Lung (tissue), 12 donors: ENCODE results near the gene SBF2. TPM values are rescaled to one million over a fixed set of nuclear protein-coding genes. Genes with fewer than 3 reads are reported as not detected.

Source experiments
- ATAC-seq: fragments of 200-7000 bp; cut with Tn5 transposase; one replicate; pipeline ENCODE4 v1.9.1; 2020; ENCODE audit warnings: moderate number of reproducible peaks; ENCODE audit not compliant: insufficient read depth, low FRiP score
- DNase-seq, 3 donors: peaks; one replicate each; pipeline ENCODE4 v3.0.0-alpha.2; 2013 to 2017
- H3K27ac ChIP-seq, 2 donors: one replicate each; pipeline ENCODE4 v1.5.1; 2013; ENCODE audit warnings: mild to moderate bottlenecking in 2 of 2, moderate library complexity in 2 of 2, control low read depth in 1 of 2, inconsistent platforms in 1 of 2, low read depth in 1 of 2, low read length in 1 of 2
- H3K27me3 ChIP-seq, 3 donors: one replicate each; pipeline ENCODE4 v1.5.1; 2013; ENCODE audit warnings: low read length in 2 of 3; ENCODE audit not compliant: control insufficient read depth in 3 of 3, insufficient read depth in 3 of 3
- H3K36me3 ChIP-seq, 4 donors: one replicate each; pipeline ENCODE4 v1.5.1; 2013; ENCODE audit warnings: low read length in 4 of 4, mild to moderate bottlenecking in 1 of 4, moderate library complexity in 1 of 4; ENCODE audit not compliant: control insufficient read depth in 4 of 4, insufficient read depth in 4 of 4
- H3K4me1 ChIP-seq, 5 donors: one replicate each; pipeline ENCODE4 v1.5.1; 2013; ENCODE audit warnings: low read length in 5 of 5, mild to moderate bottlenecking in 2 of 5, moderate library complexity in 1 of 5; ENCODE audit not compliant: control insufficient read depth in 5 of 5, insufficient read depth in 5 of 5
- H3K4me3 ChIP-seq: one replicate; pipeline ENCODE4 v1.5.1; 2013; ENCODE audit warnings: mild to moderate bottlenecking, control low read depth, moderate library complexity
- H3K9ac ChIP-seq, 2 donors: one replicate each; pipeline ENCODE4 v1.5.1; 2013; ENCODE audit warnings: low read length in 2 of 2, control low read depth in 1 of 2; ENCODE audit not compliant: insufficient read depth in 1 of 2
- H3K9me3 ChIP-seq, 4 donors: one replicate each; pipeline ENCODE4 v1.5.1; 2013; ENCODE audit warnings: low read length in 3 of 4, mild to moderate bottlenecking in 1 of 4, moderate library complexity in 1 of 4; ENCODE audit not compliant: control insufficient read depth in 4 of 4, insufficient read depth in 3 of 4
- WGBS, 2 donors: extraction: QIAGEN DNeasy Blood & Tissue Kit; methylation state at CpG; one replicate each; pipeline ENCODE4 v1.1.7; 2013; 5-methylcytosine and 5-hydroxymethylcytosine counted together
- polyA plus RNA-seq, 2 donors: library from polyadenylated mRNA; stranded (reverse); fragments of 200-250 nt; gene quantifications; one replicate each; pipeline ENCODE4 v1.2.1, GENCODE V29; 2013
- total RNA-seq, 2 donors: library from RNA; depleted of rRNA in 1 of 2; stranded (reverse); fragments of >200 nt in 1 of 2; gene quantifications; one replicate each; pipeline ENCODE4 v1.2.1, GENCODE V29; 2014 to 2021
- TF ChIP-seq, protein P1 (sequence below): IDR thresholded peaks from 2 replicates; pipeline ENCODE4 v1.5.1; 2012; ENCODE audit warnings: mild to moderate bottlenecking; ENCODE audit errors: control extremely low read depth, extremely low read depth
- donor health status: control.
- donor health status: control.
- donor health status: Bipolar disorder and iron deficiency.
- donor health status: healthy.
- donor health status: DM: yes; HTN: yes; CAD: no.

Gene SBF2
- total and polyA plus RNA-seq, 4 donors = 4.4 to 104 (median 24.9) TPM

DNA sequence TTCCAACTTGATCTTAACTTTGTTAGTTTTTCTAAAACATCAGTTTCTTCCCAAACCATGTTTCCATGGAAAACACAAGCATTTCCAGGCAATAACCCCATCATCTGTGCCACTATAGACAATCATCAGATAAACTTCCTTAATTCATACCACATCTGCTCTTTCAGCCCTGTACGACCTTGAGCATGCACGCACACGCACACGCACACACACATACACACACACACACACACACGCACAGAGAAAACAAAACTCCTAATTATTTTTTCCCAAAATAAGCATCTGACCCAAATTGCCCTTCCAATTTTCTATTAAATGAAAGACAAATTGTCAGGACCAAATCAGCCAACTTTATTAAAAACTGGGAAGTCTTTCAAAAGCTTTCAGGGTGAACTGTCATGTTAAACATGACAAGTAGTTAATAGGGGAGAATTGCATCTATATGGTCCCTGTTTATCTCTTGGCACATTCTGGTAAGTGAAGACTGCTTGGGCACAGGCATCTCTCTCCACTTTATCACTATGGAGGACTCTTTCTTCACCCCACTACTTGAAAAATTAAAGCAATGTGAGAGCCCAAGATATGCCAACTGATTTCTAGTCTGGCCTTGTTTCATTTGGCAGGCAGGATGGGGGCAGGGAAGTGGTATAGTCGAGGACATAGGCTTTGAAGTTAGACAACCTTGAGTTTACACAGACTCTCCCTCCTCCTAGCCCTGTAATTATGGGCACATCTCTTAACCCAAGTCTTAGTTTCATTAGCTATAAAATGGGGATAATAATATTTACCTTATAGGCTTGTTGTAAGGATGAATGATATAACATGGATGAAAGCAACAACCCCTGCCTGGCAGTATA, 25.9 kb upstream of the SBF2 start:
- 73 to 75% methylated on average over 6 of the region's 6 CpGs for WGBS, 2 donors
- H3K27ac ChIP-seq = no peak overlapping the region
- TF ChIP-seq, protein P1, sequence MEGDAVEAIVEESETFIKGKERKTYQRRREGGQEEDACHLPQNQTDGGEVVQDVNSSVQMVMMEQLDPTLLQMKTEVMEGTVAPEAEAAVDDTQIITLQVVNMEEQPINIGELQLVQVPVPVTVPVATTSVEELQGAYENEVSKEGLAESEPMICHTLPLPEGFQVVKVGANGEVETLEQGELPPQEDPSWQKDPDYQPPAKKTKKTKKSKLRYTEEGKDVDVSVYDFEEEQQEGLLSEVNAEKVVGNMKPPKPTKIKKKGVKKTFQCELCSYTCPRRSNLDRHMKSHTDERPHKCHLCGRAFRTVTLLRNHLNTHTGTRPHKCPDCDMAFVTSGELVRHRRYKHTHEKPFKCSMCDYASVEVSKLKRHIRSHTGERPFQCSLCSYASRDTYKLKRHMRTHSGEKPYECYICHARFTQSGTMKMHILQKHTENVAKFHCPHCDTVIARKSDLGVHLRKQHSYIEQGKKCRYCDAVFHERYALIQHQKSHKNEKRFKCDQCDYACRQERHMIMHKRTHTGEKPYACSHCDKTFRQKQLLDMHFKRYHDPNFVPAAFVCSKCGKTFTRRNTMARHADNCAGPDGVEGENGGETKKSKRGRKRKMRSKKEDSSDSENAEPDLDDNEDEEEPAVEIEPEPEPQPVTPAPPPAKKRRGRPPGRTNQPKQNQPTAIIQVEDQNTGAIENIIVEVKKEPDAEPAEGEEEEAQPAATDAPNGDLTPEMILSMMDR = no peak

GRCh38 chr11:10318527-10318802, 24.4 kb upstream of the SBF2 start:
- TF ChIP-seq, protein P1 = no peak
- Histone ChIP-seq H3K27ac (no peak overlapping the region), H3K4me3 (no peak overlapping the region), H3K9me3 (no peaks in the 10 kb centered on the region), H3K9ac (no peak overlapping the region), H3K36me3 (no peaks in the 10 kb centered on the region), H3K4me1 (peaks cover 1 to 28% (median 4%) of the 10 kb centered on the region in 5 donors), H3K27me3 (no peaks in the 10 kb centered on the region)
- 59 to 76% methylated on average over 3 of the region's 3 CpGs for WGBS, 2 donors
- no peak for DNase-seq
- no peak for ATAC-seq

More for the DNA sequence above, 25.9 kb upstream of the SBF2 start:
- H3K4me1 ChIP-seq = peaks cover 1 to 40% (median 4%) of the 10 kb centered on the region in 5 donors
- DNase-seq (no peak), ATAC-seq (no peak)
- no peak overlapping the region for H3K9ac ChIP-seq
- H3K9me3 ChIP-seq = no peaks in the 10 kb centered on the region
- no peak overlapping the region for H3K4me3 ChIP-seq
- no peaks in the 10 kb centered on the region for H3K27me3 ChIP-seq
- H3K36me3 ChIP-seq = no peaks in the 10 kb centered on the region

GRCh38 chr11:10317776-10318526, 23.9 kb upstream of the SBF2 start:
- no peak overlapping the region for H3K4me3 ChIP-seq

More at GRCh38 chr11:10317776-10318526, 23.9 kb upstream of the SBF2 start:
- TF ChIP-seq, protein P1 = no peak
- H3K4me1 ChIP-seq = peaks cover 1 to 22% (median 4%) of the 10 kb centered on the region in 5 donors
- H3K36me3 ChIP-seq = no peaks in the 10 kb centered on the region
- no peaks in the 10 kb centered on the region for H3K27me3 ChIP-seq
- H3K9ac ChIP-seq = no peak overlapping the region
- ATAC-seq = no peak
- H3K27ac ChIP-seq = no peak overlapping the region
- WGBS, 2 donors = 91 to 93% methylated on average over 5 of the region's 5 CpGs
- DNase-seq = no peak
- no peaks in the 10 kb centered on the region for H3K9me3 ChIP-seq
